Smooth muscle cell (in vitro differentiated cells): ENCODE results near the gene POU4F1. TPM values are rescaled to one million over a fixed set of nuclear protein-coding genes. Genes with fewer than 3 reads are reported as not detected.

Experiments used
- DNase-seq: peaks from one replicate; lab custom pipeline; 2025; ENCODE audit not compliant: unreplicated experiment; lab: John Stamatoyannopoulos, UW
- H2AFZ ChIP-seq: fragments of 200-600 bp; sonication (generic); 2 replicates; pipeline ENCODE4 v1.6.0; 2016; ENCODE audit warnings: antibody characterized with exemption, low read depth, mild to moderate bottlenecking
- H3F3A ChIP-seq: fragments of 200-600 bp; sonication (generic); 2 replicates; pipeline ENCODE4 v1.6.0; 2017; ENCODE audit warnings: antibody characterized with exemption, low read depth
- H3K27ac ChIP-seq: fragments of 200-600 bp; sonication (generic); 2 replicates; pipeline ENCODE4 v1.5.1; 2016; ENCODE audit warnings: low read depth, mild to moderate bottlenecking
- H3K27me3 ChIP-seq: fragments of 200-600 bp; sonication (generic); 2 replicates; pipeline ENCODE4 v1.6.1; 2016; ENCODE audit warnings: low read depth, mild to moderate bottlenecking
- H3K36me3 ChIP-seq: fragments of 200-600 bp; sonication (generic); 2 replicates; pipeline ENCODE4 v1.5.1; 2016; ENCODE audit warnings: low read depth
- H3K4me1 ChIP-seq: fragments of 200-600 bp; sonication (generic); 2 replicates; pipeline ENCODE4 v1.5.1; 2016; ENCODE audit warnings: low read depth
- H3K4me2 ChIP-seq: fragments of 200-600 bp; sonication (generic); 2 replicates; pipeline ENCODE4 v1.6.0; 2016; ENCODE audit warnings: mild to moderate bottlenecking
- H3K4me3 ChIP-seq: fragments of 200-600 bp; sonication (generic); 2 replicates; pipeline ENCODE4 v1.5.1; 2016; ENCODE audit warnings: mild to moderate bottlenecking
- H3K79me2 ChIP-seq: fragments of 200-600 bp; sonication (generic); 2 replicates; pipeline ENCODE4 v1.6.0; 2016; ENCODE audit warnings: low read depth, mild to moderate bottlenecking
- H3K9ac ChIP-seq: fragments of 200-600 bp; sonication (generic); 2 replicates; pipeline ENCODE4 v1.6.0; 2016; ENCODE audit warnings: low read depth
- H3K9me3 ChIP-seq: fragments of 200-600 bp; sonication (generic); replicated peaks from 2 replicates; pipeline ENCODE4 v1.5.1; 2016; ENCODE audit warnings: low read depth
- H4K20me1 ChIP-seq: fragments of 200-600 bp; sonication (generic); 2 replicates; pipeline ENCODE4 v1.6.0; 2016; ENCODE audit warnings: low read depth
- CTCF ChIP-seq: fragments of 200-600 bp; sonication (generic); IDR thresholded peaks from 2 replicates; pipeline ENCODE4 v1.5.1; 2017; ENCODE audit warnings: borderline replicate concordance, mild to moderate bottlenecking, antibody characterized with exemption; ENCODE audit not compliant: insufficient read depth, poor library complexity, severe bottlenecking
- WGBS: methylation state at CpG from one replicate; pipeline ENCODE4 v1.1.7; 2016; ENCODE audit warnings: low lambda C conversion rate; 5-methylcytosine and 5-hydroxymethylcytosine counted together
- polyA plus RNA-seq: library from polyadenylated mRNA; unstranded; fragments of >200 nt; fragmentation: Nextera tagmentation; extraction: Ambion mirVana; gene quantifications from 2 replicates; pipeline ENCODE4 v1.2.1, GENCODE V29; 2016
- total RNA-seq: library from RNA; depleted of rRNA; stranded (reverse); fragments of >200 nt; gene quantifications from 2 replicates; pipeline ENCODE4 v1.2.3, GENCODE V29; 2014

POU4F1 gene
- total and polyA plus RNA-seq, 2 experiments from 2014 or later, result not detected

GRCh38 chr13:78598966-78599644, 4.2 kb downstream of the POU4F1 start:
- no peak for DNase-seq
- Histone ChIP-seq H2AFZ (no peak overlapping the region), H3K4me1 (peaks cover 25% of the 10 kb centered on the region), H3K79me2 (no peaks in the 10 kb centered on the region), H3K9me3 (no peaks in the 10 kb centered on the region), H3K4me2 (no peak overlapping the region), H4K20me1 (no peaks in the 10 kb centered on the region), H3K27me3 (peaks cover 96% of the 10 kb centered on the region), H3K36me3 (no peaks in the 10 kb centered on the region), H3K4me3 (no peak overlapping the region), H3K9ac (no peak overlapping the region), H3K27ac (no peak overlapping the region), H3F3A (no peaks in the 10 kb centered on the region)
- WGBS, result 18% methylated on average over 5 of the region's 5 CpGs
- TF ChIP-seq CTCF, result no peak

GRCh38 chr13:78598116-78598781, 5.1 kb downstream of the POU4F1 start:
- DNase-seq, result no peak
- no peaks in the 10 kb centered on the region for H4K20me1 ChIP-seq
- H3K4me2 ChIP-seq, result no peak overlapping the region
- no peak overlapping the region for H2AFZ ChIP-seq
- WGBS, result 31% methylated on average over 3 of the region's 3 CpGs
- peaks cover 22% of the 10 kb centered on the region for H3K4me1 ChIP-seq
- no peak overlapping the region for H3K4me3 ChIP-seq
- no peak overlapping the region for H3K9ac ChIP-seq
- H3F3A ChIP-seq, result no peaks in the 10 kb centered on the region
- no peaks in the 10 kb centered on the region for H3K36me3 ChIP-seq
- no peak for TF ChIP-seq CTCF
- no peaks in the 10 kb centered on the region for H3K9me3 ChIP-seq
- H3K79me2 ChIP-seq, result no peaks in the 10 kb centered on the region
- H3K27me3 ChIP-seq, result peaks cover 96% of the 10 kb centered on the region
- no peak overlapping the region for H3K27ac ChIP-seq

GRCh38 chr13:78597602-78597932, 5.8 kb downstream of the POU4F1 start:
- no peaks in the 10 kb centered on the region for H3F3A ChIP-seq
- no peaks in the 10 kb centered on the region for H3K9me3 ChIP-seq
- DNase-seq, result no peak
- no peak overlapping the region for H3K9ac ChIP-seq
- H2AFZ ChIP-seq, result no peak overlapping the region
- H3K4me2 ChIP-seq, result no peak overlapping the region
- no peak overlapping the region for H3K27ac ChIP-seq
- no peaks in the 10 kb centered on the region for H3K79me2 ChIP-seq
- H3K4me1 ChIP-seq, result peaks cover 19% of the 10 kb centered on the region
- H4K20me1 ChIP-seq, result no peaks in the 10 kb centered on the region
- H3K27me3 ChIP-seq, result peaks cover 96% of the 10 kb centered on the region
- no peak overlapping the region for H3K4me3 ChIP-seq
- 6% methylated on average over 7 of the region's 7 CpGs for WGBS
- no peak for TF ChIP-seq CTCF
- H3K36me3 ChIP-seq, result no peaks in the 10 kb centered on the region
